CD4-positive, alpha-beta T cell treated with Interleukin-10 for 1 hour (primary cell): ENCODE results near the gene DDX24.

Source experiments
- DNase-seq: peaks from one replicate; pipeline ENCODE4 v3.0.0-alpha.2; 2020

DDX24 gene

GRCh38 chr14:94114589-94115057 is 33.6 kb upstream of the DDX24 start:
- DNase-seq: no peak

GRCh38 chr14:94113908-94114588 is 33.0 kb upstream of the DDX24 start:
- DNase-seq: no peak

DNA sequence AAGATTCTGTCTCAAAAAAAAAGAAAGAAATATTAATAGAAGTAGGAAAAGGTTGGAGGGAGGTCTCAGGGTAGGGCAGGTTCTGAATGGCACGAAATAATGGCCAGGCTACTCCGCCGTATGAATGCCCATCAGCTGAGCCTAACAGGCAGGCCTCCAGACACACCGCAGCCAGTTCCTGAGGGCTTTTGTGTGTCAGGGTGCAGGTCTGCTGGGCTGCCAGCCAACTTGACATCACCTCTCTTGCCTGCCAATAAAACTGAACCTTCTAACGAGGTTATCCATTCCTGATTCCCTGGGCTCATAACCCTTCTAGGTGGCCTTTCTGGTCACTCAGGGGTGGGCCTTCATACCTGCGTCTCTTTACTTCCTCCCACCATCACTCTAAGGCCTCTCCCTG is 32.5 kb upstream of the DDX24 start:
- no peak for DNase-seq

DNA sequence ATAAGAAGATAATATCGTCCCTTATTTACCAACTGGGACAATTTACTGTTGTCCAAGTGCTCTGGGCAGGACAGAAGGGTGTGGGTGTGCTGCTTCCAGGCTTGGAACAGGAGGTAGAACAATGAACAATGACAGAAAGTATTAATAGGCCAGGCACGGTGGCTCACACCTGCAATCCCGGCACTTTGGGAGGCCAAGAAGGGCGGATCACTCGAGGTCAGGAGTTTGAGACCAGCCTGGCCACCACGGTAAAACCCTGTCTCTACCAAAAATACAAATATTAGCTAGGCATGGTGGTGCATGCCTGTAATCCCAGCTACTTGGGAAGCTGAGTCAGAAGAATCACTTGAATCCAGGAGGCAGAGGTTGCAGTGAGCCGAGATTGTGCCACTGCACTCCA is 32.1 kb upstream of the DDX24 start:
- no peak for DNase-seq

- no peak for DNase-seq
Observed at GRCh38 chr14:94112513-94113063, 31.6 kb upstream of the DDX24 start.

- no peak for DNase-seq
Observed at GRCh38 chr14:94111276-94112095, 30.5 kb upstream of the DDX24 start.

- no peak for DNase-seq
Observed at GRCh38 chr14:94110552-94111181, 29.7 kb upstream of the DDX24 start, which contains the start of gene IFI27. TSS of gene IFI27 (plus strand) at chr14:94110736.

GRCh38 chr14:94109915-94110250 is 28.9 kb upstream of the DDX24 start:
- no peak for DNase-seq

GRCh38 chr14:94104731-94105130 is 23.7 kb upstream of the DDX24 start:
- no peak for DNase-seq

DNA sequence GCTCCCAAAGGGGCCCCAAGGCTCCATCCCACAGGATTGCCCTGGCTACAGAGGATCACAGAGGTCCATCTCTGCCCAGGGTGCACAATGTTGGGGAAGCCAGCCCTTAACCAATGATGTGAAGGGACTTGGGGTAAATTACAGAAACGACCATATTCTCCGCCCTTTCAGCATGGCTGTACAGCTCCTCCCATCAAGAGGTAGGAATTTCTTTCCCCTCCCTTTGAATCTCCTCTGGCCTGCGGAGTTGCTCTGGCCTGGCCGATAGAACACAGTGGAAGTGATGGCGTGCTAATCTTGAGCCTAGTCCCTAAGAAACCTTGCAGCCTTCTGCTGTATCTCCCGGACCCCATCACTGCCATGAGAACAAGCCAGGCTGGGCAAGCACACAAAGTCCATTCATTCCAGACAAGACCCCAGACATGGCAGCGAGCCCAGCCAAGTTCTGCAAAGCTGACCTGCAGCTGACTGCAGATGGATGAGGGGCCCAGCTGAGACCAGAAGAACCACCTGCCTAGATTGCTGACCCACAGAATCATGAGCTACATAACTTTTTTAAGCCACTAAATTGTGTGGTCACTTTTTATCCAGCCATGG is 22.6 kb upstream of the DDX24 start:
- no peak for DNase-seq

DNA sequence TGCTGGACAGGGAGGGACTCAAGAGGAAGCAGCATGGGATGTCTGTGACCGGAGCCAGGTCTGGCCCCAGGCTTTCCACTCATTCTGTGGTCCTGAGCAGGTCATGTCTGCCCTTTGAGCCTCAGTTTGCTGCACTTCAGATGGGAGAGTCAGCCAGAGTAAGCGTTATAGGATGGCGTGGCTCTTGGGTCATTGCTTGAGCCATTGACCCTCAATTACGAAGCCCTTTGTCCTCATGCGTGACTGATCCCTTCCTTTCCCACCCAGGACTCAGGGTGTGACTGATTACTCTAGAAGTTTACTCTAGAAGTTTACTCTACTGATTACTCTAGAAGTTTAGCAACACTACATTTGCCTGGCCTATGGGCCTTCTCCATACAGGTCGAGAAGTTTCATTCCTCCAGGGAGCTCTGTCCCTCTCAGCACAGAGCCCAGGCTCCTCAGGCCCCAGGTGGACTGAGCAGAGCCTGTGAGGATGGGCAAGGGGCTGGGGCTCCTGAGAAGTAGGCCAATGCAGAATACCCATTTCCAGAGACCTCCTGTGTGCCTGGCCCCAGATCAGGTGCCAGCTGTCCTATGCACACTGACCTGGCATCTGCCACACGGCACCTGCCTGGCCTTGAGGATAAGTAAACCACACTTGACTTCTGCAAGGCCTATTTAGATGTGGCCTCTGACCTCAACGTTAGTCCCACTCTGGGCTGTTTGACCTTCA is 21.9 kb upstream of the DDX24 start:
- DNase-seq: no peak

GRCh38 chr14:94101748-94102147 is 20.7 kb upstream of the DDX24 start:
- no peak for DNase-seq

- DNase-seq: no peak
Observed at GRCh38 chr14:94100847-94101246, 19.8 kb upstream of the DDX24 start.

- DNase-seq: no peak
Observed at GRCh38 chr14:94099006-94099405, 18.0 kb upstream of the DDX24 start.

DNA sequence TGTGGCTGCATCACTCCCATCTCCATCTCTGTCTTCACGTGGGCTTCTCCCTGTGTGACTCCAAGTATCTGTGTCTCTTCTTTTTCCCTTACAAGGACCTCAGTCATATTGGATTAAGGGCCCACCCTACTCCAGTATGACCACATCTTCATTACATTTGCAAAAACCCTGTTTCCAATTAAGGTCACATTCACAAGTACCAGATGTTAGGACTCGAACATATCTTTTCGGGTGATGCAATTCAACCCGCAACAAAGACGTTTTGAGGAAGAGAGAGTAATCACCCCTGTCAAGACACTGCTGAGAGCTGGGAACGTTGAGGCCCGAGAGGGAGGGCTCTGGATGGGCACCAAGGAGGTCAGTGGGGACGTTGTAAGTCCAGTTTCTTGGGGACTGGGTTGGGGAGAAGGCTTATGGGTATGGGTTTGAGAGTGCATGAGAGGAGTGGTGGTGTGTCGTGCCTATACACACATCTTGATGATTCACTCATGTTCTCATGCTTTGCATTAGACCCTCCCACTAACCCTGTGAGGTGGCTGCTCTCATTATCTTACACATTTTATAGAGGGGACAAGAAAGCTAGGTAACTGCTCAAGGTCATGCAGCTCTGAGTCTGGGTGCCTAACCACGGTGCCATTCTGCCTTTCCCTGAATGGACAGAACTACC is 17.5 kb upstream of the DDX24 start:
- no peak for DNase-seq

DNA sequence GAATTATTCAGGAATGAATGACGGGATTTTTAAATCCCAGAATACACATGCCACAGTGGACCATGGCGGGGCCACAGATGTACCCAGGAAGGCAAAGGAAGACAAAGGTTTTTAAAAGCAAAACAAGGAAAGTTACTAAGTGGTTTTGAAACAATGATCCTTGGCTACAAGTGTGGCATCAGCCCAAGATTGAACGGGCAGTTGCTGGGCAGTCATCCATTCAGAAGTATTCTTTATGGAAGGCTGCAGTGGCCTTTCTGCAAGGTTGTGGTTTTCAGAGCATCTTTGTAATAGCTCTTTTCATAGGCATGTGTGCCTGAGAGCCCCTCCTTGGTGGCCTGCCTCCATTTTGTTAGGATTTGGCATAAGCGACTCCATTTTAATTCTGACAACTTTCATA is 16.1 kb upstream of the DDX24 start:
- no peak for DNase-seq

DNA sequence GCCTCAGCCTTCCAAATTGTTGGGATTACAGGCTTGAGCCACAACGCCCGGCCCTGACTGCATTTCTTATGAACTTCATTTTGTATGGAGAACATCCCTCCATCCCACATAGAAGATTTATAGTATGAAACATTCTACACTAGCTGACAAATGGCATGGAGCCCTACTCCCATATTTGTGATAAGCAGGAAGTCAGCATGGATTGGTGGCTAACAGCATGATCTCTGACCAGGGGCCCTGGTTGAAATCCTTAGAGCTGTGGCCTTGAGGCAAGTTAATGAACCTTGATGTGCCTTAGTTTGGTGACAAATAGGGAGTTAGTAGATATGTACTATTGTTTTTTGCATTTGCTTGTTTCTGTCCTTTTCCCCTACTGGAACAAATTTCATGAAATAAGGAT is 12.4 kb upstream of the DDX24 start:
- DNase-seq: no peak

- DNase-seq: no peak
Observed at GRCh38 chr14:94089479-94089878, 8.5 kb upstream of the DDX24 start.

DNA sequence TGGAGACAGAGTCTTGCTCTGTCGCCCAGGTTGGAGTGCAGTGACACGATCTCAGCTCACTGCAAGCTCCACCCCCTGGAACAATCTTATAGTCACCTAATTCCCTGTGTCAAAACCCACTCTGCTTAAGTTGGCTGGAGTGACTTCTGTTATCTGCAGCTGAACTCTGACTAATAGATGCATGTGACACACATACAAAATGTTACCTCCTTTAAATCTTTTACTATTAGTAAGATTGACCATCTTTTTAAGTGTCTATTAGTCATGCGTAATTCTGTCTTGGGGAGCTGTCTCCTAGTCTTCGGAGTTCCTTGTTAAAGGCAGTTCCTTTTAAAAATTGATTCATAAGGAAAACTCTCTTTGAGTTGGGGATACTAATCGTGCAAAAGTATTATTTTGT is 7.5 kb upstream of the DDX24 start:
- no peak for DNase-seq

GRCh38 chr14:94087891-94088290 is 6.9 kb upstream of the DDX24 start:
- DNase-seq: no peak

DNA sequence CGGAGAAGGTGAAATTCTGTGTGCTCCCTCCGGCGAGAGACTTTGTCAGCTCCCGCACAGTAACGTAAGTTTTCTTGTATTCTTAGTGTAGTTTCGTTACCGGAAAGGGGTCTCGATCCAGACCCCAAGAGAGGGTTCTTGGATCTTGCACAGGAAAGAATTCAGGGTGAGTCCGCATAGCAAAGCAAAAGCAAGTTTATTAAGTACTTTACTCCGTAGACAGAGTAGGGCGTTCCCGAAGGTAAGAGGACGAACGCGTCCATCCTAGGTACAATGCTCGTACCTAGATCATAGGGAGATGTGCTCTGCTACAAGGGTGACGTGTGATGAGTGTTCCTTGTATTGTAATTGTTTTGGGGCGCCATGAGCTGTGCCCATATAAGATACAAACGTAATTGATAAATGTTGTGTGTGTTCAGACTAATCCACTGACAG is 401 bp upstream of the DDX24 start:
- no peak for DNase-seq
